Measurements from ENCODE around the gene LIMS4.
"Not testable (repeated sequence)": the region's sequence is repeated elsewhere in the genome, so short reads cannot be mapped to it uniquely, and the experiment has no call there.

The LIMS4 gene

GRCh38 chr2:110449127-110449947, 23.3 kb downstream of the LIMS4 start:
- DNase-seq (ENCODE audit: low read depth): not testable (repeated sequence)

- not testable (repeated sequence) for DNase-seq (ENCODE audit: low read depth)
Measured at GRCh38 chr2:110446644-110447043, 26.0 kb downstream of the LIMS4 start.

GRCh38 chr2:110443305-110444005, 29.2 kb downstream of the LIMS4 start:
- DNase-seq (ENCODE audit: low read depth): not testable (repeated sequence)

- DNase-seq (ENCODE audit: low read depth): not testable (repeated sequence)
Measured at GRCh38 chr2:110441905-110442304, 30.7 kb downstream of the LIMS4 start.

- not testable (repeated sequence) for DNase-seq (ENCODE audit: low read depth)
Measured at GRCh38 chr2:110434565-110434964, 38.1 kb downstream of the LIMS4 start.

GRCh38 chr2:110425725-110426124, 46.9 kb downstream of the LIMS4 start:
- DNase-seq (ENCODE audit: low read depth): not testable (repeated sequence)

GRCh38 chr2:110424421-110424820, 48.2 kb downstream of the LIMS4 start:
- not testable (repeated sequence) for DNase-seq (ENCODE audit: low read depth)

- not testable (repeated sequence) for DNase-seq (ENCODE audit: low read depth)
Measured at GRCh38 chr2:110423574-110423962, 49.0 kb downstream of the LIMS4 start.

GRCh38 chr2:110422852-110423573, 49.6 kb downstream of the LIMS4 start:
- not testable (repeated sequence) for DNase-seq (ENCODE audit: low read depth)

- not testable (repeated sequence) for DNase-seq (ENCODE audit: low read depth)
Measured at GRCh38 chr2:110420641-110421354, 51.8 kb downstream of the LIMS4 start.

- not testable (repeated sequence) for DNase-seq (ENCODE audit: low read depth)
Measured at GRCh38 chr2:110407142-110407541, 65.5 kb downstream of the LIMS4 start.

GRCh38 chr2:110404988-110405387, 67.6 kb downstream of the LIMS4 start:
- not testable (repeated sequence) for DNase-seq (ENCODE audit: low read depth)

GRCh38 chr2:110404246-110404645, 68.4 kb downstream of the LIMS4 start:
- not testable (repeated sequence) for DNase-seq (ENCODE audit: low read depth)

GRCh38 chr2:110401001-110401618, 71.5 kb downstream of the LIMS4 start:
- not testable (repeated sequence) for DNase-seq (ENCODE audit: low read depth)

- not testable (repeated sequence) for DNase-seq (ENCODE audit: low read depth)
Measured at GRCh38 chr2:110399378-110399777, 73.2 kb downstream of the LIMS4 start.

GRCh38 chr2:110395990-110396389, 76.6 kb downstream of the LIMS4 start:
- not testable (repeated sequence) for DNase-seq (ENCODE audit: low read depth)

Data from stimulated activated CD8-positive, alpha-beta memory T cell treated with anti-CD3 and anti-CD28 coated beads, Interleukin-15, amount 100 ng/mL, for 1 hour (primary cell).